Measurements from ENCODE around the gene SMTN.

DNA sequence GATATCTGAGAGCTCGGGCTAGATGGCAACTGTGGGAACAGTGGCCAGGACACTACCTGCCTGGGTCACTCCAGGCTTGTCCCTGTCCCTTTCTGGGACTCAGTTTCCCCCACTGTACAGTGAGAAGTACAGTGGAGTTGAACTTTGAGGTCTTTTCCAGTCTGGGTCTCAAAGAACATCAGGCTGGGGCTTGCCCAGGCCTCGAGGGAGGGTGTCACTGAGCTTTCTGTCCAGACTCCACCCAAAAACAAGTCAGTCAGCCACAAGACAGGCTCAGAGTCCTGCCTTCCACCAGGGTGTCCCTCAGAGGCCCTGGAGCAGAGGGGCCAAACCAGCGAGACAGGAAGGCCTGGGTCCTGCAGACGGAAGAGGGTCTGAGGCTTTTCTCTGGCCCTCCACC is 61.2 kb downstream of the SMTN start:
- TF ChIP-seq CHD4 (IDR thresholded peaks at IDR 0.05; ENCODE audit: insufficient read depth, insufficient replicate concordance, low read depth, low read length, poor library complexity, severe bottlenecking) (no peak), CEBPB (tag; IDR thresholded peaks at IDR 0.05) (no peak), EZH2 (IDR thresholded peaks at IDR 0.05; ENCODE audit: borderline replicate concordance, low read depth, low read length) (no peak), SOX6 (IDR thresholded peaks at IDR 0.05) (no peak)
- TF ChIP-seq, protein P1, sequence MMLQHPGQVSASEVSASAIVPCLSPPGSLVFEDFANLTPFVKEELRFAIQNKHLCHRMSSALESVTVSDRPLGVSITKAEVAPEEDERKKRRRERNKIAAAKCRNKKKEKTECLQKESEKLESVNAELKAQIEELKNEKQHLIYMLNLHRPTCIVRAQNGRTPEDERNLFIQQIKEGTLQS (IDR thresholded peaks at IDR 0.05): no peak
- TF ChIP-seq, protein P1 (CRISPR knock-in tag; conservative IDR thresholded peaks at IDR 0.05): no peak
- TF ChIP-seq, protein P2, sequence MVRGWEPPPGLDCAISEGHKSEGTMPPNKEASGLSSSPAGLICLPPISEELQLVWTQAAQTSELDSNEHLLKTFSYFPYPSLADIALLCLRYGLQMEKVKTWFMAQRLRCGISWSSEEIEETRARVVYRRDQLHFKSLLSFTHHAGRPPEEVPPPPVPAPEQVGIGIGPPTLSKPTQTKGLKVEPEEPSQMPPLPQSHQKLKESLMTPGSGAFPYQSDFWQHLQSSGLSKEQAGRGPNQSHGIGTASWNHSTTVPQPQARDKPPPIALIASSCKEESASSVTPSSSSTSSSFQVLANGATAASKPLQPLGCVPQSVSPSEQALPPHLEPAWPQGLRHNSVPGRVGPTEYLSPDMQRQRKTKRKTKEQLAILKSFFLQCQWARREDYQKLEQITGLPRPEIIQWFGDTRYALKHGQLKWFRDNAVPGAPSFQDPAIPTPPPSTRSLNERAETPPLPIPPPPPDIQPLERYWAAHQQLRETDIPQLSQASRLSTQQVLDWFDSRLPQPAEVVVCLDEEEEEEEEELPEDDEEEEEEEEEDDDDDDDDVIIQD (CRISPR knock-in tag; IDR thresholded peaks at IDR 0.05): no peak

Data from K562 (cell line).